NCI-H1105 treated with DMSO at 0.1 percent for 48 hours (cell line): ENCODE data around the gene IFRD1.
A peak's percentile ranks its signal among the peaks of the same experiment; 100 is the strongest.

Experiments
- DNase-seq: peaks from one replicate; lab custom pipeline; 2025; lab: John Stamatoyannopoulos, UW

The IFRD1 gene

DNA sequence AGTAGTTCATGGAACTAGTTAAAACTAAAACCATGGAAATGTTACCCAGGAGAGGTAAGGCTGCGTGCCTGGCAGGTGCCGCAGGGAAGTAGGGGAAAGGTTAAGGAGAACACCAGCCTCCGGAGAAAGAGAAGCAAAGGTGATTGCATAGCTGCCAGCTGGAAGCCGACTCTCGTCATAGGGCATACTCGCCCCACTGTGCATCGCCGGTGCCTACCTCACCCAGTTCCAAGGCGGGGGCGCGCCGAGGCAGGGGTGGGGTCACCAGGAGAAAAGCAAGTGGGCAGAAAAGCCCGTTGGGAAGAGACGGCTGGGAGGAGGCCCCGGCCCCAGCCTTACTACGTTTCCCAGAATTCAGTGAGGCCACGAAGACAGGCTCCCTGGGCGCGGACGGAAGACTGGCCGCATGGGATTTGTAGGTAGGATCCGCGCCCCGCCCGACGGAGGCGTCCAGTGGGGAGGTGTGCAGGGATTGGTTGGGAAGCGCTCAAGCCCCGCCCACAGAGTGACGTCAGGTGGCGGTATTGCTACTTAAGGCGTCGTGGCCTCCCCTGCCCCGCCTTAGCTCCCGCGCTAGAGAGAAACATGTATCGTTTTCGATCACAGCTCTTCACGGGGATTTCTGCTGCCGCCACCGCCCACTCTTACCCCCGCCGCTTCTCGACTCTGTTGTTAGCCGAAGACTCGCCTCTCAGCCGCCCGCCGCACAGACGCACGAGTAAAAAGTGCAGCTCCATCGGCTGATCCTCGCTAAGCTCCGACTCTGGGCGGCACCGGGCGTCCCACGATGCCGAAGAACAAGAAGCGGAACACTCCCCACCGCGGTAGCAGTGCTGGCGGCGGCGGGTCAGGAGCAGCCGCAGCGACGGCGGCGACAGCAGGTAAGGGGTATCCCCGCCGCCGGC is at the start of gene IFRD1:
Gene IFRD1, plus strand, starts transcription at position 559 of the 905 bp plus-strand sequence. Its CDS starts 229 bp downstream, at position 788.
- peak; percentile 98 for DNase-seq

GRCh38 chr7:112404321-112404720 is 45.9 kb upstream of the IFRD1 start:
- no peak for DNase-seq

- DNase-seq, result no peak
Observed at GRCh38 chr7:112405286-112405685, 45.0 kb upstream of the IFRD1 start.

- no peak for DNase-seq
Observed at GRCh38 chr7:112407261-112407660, 43.0 kb upstream of the IFRD1 start.

DNA sequence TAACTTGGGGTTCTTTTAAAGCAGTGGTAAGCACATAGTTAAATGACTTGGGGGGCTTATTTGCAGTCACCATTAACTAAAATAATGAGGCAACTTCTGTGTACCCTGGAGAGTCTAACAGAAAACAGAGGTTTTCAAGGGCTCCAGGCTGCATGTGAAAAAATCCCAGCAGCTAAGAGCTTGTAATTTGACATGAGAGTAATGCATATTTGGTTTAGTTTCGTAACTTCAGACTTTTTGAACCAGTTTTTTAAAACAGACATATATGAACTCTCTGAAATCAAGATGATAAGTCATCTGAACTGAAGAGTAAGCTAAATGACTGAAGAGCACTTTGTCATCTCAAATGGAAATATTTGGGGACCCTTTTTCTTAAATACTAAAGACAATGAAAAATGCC is 40.2 kb upstream of the IFRD1 start:
- no peak for DNase-seq

DNA sequence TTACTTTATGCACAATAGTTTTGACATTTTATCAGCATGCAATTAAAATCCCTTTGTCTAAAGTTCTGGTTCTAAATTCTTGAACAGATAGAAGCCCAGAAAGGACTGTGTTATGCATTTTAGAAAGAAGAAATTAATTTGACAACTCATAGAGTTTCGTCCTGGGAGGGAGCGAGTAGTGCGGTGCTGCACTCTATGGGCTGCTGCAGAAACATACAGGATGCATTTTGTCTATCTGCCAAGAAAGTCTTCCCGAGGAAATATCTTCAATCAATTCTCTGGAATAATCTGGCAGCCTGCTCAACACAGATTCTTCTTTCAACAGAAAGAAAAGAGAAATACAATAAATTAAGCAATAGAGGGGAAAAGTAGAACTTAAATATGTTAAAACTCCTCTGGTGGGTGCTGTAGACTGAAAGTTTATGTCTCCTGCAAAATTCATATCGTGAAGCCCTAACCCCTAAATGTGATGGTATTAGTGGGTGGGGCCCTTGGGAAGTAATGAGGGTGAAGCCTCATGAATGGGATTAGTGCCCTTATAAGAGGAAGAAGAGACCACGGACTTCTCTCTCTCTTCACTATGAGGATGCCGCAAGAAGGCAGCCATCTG is 39.0 kb upstream of the IFRD1 start:
- peak; percentile 34 for DNase-seq

DNA sequence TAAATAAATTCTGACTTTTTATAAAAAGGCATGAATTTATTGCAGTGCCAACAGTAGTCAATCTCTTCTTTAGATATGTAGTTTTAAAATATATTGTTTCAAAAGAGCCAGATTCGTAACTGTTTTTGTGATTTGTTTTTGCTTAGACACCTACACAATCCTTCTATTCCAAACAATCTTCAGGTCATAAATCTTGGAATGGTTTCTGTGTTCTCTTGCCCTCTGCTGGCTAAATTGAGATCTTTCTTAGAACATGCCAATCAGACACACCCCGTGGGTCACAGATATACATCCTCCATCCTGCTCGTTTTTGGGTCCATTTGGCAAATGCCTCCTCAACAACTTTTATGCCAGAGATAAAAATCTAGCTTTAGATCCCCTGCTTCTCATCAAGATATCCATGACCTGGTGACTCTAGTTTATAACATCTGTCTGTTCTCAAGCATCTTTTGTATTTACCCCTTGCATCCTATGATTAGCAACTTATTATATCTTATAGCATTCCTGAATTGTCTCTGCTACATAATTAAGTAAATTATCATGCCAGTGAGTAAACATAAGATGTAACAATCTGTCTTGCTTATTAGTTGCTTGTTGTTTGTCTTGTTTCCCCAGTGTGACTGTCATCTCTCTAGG is 35.3 kb upstream of the IFRD1 start:
- peak; percentile 65 for DNase-seq

DNA sequence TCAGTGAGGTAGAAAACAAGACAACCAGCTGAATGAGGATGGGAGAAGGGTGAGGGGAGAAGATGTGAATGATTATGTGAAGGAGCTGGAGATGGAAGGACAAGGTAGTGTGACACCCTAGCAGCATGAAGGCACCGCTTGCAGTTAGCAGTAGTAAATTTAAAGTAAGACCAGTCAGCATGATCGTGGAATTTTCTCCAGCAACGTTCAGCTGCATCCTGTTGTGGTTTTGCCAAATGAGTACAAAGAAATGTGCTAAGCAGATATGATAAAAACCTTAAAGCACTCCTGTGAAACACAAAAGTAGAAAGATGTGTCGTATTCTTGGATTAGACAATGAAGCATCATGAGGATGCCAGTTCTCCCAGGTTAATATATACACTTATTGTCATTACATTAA is 34.1 kb upstream of the IFRD1 start:
- no peak for DNase-seq

GRCh38 chr7:112419543-112420130 is 30.6 kb upstream of the IFRD1 start:
- no peak for DNase-seq

DNA sequence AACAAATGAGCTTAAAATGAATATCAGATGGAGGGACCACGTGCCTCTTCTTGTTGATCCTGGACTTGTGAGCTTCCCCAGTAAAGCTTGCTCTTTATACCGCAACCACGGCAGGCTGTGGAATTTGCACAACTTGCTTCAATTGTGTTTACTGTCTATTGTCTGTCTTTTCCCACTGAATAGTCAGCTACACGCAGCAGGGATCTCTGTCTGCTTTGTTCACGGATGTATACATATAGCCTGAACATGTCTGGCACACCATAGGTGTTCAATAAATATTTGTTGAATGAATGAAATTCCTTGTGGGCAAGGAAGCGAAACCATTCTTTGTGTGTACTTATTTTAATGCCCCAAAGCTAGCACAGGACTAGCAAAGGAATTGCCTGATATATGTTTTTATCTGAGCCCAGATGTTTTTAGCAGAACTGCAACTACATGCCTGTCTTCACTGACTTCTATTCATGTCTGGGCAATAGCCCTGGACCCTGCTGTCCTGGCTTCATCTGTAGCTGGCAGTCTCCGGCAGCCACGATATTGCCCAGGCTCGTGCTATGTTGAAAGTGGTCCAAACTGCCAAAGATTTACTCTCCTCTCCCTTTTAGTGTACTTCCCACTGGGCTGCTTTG is 29.9 kb upstream of the IFRD1 start:
- no peak for DNase-seq

GRCh38 chr7:112421666-112422486 is 28.4 kb upstream of the IFRD1 start:
- no peak for DNase-seq

GRCh38 chr7:112422842-112423496 is 27.3 kb upstream of the IFRD1 start:
- DNase-seq, result no peak

GRCh38 chr7:112423987-112424386 is 26.3 kb upstream of the IFRD1 start:
- DNase-seq, result no peak

GRCh38 chr7:112427984-112428383 is 22.3 kb upstream of the IFRD1 start:
- no peak for DNase-seq

- DNase-seq, result no peak
Observed at GRCh38 chr7:112428715-112429114, 21.5 kb upstream of the IFRD1 start.

DNA sequence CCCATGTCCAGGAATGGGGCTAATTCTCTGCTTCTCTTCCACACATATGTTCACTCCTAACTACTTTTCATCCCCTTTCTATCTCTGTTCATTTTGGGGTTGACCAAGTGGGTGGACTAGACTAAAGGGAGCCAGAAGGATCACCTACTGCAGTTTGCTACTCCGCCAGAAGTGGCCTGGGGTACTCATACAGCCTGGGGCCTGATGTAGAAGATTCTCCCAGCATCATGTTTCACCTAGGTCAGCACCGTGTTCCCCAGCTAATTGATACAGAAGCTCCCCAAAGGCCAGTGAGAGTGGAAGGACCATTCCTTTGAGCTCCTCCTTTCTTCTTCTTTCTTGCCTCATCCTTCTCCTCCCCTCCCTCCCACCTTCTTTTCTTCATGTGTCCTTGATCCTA is 19.6 kb upstream of the IFRD1 start:
- no peak for DNase-seq

DNA sequence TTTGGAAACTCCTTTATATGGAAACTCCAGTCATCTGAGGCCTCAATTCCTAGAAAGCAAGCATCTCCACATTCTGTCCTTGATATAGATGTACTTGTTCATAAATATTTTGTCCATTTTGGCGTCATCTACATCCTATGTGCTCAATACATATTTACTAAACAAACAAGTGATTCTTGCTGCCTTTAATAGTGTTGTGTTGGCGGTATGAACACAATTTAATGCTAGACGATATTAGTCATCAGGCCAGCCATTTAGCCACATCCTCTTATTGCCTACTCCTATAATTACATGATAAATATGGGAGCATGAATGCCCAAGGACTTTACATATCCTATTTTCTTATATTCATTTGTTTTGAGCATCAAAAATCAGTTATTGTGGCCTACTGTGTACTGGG is 18.5 kb upstream of the IFRD1 start:
- DNase-seq, result no peak

GRCh38 chr7:112433289-112433688 is 17.0 kb upstream of the IFRD1 start:
- DNase-seq, result no peak

DNA sequence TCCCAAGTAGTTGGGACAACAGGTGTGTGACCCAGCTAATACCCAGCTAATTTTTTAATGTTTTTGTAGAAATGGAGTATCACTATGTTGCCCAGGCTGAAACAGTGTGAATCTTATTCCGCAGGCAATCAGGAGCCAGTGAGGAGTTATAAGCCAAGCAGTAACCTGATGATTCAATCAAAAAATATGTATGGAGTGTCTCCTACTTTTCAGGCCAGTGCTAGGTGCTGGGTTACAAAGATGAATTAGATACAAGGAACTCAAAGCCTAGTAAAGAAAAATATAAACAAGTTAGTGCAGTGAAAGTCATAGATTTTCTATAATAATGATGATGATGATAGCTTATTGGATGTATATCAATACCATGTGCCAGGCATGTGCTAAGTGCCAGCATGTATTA is 13.2 kb upstream of the IFRD1 start:
- no peak for DNase-seq

GRCh38 chr7:112439476-112439875 is 10.8 kb upstream of the IFRD1 start:
- DNase-seq, result no peak

DNA sequence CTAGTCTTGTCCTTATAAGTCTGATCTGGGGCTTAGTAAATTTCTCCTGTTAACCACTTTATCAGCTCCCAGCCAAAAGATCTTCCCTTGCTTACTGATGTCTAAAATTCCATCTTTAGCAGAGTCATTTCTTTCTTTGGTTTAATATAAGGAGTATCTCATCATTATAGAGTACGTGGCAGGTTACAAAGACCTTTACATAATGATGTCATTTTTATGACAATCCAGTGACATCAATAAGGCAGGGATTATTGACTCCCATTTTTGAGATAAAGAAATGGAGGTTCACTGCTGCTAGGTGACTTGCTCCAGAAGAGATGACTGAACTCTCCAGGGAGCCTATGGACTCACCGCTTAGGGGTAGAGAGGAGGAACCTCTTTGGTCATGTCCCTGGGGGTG is 8.1 kb upstream of the IFRD1 start:
- DNase-seq, result no peak
